K562 treated with DMSO at 1 percent for 4 hours (cell line): ENCODE results near the gene KIF18A. TPM values are rescaled to one million over a fixed set of nuclear protein-coding genes. Genes with fewer than 3 reads are reported as not detected.

Experiments
- total RNA-seq: library from RNA; unstranded; fragments of 300-600 nt; gene quantifications from 2 replicates; pipeline ENCODE4 v1.2.3, GENCODE V29; 2022; ENCODE audit not compliant: insufficient read depth

Gene KIF18A
- 11.0 and 12.3 TPM in 2 replicates for total RNA-seq

DNA sequence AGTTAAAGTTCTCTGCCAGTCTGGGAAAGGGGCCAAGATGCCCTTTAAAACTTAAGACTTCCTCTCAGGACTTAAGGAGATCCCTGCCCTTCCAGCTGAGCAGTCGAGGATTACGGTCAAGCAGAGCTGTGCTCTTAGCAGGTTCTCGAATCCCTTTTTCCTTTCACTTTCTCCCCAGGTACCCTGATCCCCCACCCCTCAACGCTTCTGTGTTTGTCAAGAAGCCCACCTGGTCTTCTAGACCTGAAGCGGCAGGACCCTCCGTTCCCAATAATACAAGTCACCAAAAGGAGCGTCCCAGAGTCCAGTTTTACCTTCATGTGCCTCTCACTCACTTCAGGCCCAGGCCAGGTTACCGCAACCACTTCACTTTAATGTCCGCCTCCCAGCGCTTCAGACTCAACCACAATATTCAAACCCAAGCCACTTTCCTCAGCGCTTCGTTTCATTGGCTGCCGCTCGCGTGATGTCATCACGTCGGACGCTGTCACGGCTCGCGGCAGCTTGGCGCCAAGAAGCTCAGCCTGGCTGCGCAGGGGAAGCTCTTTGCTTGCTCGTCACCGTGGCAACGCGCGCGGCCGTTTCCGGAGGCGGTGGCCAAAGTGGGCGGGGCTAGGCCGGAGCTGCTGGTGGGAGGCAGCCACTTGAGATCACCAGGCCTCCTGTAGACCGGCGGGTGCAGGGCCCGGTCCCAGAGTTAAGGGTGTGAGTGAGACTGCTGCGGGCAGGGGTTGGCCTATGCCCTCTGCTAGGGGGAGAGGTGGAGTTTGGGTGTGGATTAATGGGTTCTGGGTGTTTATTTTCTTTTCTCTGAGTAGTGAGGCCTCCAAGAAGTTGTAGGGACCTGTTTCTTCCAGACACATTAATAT is at the start of gene KIF18A, which contains the start of gene METTL15:
Gene KIF18A, minus strand, starts transcription at position 407 of the 869 bp plus-strand sequence. CDS start 10,209 bp downstream, outside the sequence.
Gene METTL15, plus strand, starts transcription at position 639 of the 869 bp plus-strand sequence. CDS start 4,947 bp downstream, outside the sequence.

Other genes starting within 250 kb of the KIF18A start
- gene METTL15, start 232 bp upstream of the KIF18A start, total RNA-seq, result 4.1 and 5.8 TPM in 2 replicates